Stimulated activated CD4-positive, alpha-beta T cell treated with anti-CD3 and anti-CD28 coated beads, TNF-alpha, amount 100 ng/mL, for 1 hour (primary cell): Measurements from ENCODE around the gene LPCAT1.
"Not testable (repeated sequence)": the region's sequence is repeated elsewhere in the genome, so short reads cannot be mapped to it uniquely, and the experiment has no call there.

Experiments
- DNase-seq, 3 donors: peaks; one replicate each; pipeline ENCODE4 v3.0.0-alpha.2; 2020; ENCODE audit warnings: low read depth in 3 of 3, low spot score in 1 of 3

The LPCAT1 gene

DNA sequence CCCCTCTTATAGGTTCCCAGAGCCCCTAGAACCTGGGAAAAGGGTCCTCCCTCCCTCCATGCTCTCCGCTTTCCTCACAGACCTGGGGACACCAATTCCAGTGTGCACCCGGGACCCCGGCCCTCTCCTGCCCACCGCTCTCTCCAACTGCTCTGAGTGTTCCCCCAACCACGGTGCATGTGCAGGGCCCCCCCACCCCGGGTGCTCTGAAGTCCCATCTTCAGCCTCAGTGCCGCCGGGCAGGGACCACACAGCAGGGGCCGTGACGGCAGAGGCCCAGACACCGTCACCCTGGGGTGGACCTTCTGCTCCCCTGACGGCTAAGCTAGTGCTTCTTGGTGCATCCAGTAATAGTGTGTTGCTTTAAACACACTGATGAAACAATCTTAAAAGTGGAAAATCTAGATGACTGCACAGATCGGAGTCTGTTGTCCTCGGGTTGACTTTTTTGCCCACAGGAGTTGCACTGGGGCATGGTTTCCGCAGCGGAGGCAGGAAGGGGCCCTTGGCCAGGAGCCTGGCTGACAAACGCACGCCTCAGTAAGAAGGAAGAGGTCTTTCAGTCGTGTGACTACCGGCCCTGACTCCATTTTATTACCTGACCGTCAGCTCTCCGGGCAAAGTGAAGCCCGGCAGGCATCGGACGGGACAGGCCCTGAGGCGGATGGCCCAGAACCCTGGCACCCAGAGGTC is 42.3 kb downstream of the LPCAT1 start:
- DNase-seq, result no peak

GRCh38 chr5:1480806-1481205 is 43.0 kb downstream of the LPCAT1 start:
- no peak for DNase-seq

GRCh38 chr5:1480217-1480616 is 43.5 kb downstream of the LPCAT1 start:
- DNase-seq, result no peak

DNA sequence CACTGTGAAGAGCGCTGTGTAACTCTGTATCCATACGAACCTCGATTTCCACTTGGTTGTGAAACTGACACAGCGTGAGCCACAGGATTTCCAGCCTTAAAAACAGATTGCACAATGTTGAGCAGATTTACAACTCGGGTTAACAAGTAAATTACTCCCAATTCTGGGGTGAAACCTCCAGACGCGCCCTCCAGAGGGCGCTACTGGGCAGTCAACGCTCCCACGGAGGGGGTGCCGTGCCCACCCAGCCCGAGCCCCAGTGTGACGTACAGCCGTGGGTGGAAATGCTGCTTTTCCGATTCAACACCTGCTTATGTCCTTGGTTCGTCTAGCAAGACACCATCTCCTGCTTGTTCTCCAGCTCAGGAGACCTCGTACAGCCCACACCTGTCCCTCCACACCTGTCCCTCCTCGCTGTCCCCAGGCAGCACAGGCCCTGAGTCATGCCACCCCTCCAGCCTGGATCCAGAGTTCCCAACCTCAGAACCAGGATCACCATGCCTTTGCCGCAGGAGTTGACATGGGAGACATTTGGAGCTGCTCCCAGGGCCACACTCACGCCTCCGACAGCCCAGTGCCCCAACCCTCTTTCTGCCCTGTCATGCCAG is 44.1 kb downstream of the LPCAT1 start:
- DNase-seq, result peak in 1 of 3 donors; percentile 39

GRCh38 chr5:1479066-1479465 is 44.7 kb downstream of the LPCAT1 start:
- no peak for DNase-seq

- DNase-seq, result no peak
Measured at GRCh38 chr5:1478271-1479035, 45.3 kb downstream of the LPCAT1 start.

DNA sequence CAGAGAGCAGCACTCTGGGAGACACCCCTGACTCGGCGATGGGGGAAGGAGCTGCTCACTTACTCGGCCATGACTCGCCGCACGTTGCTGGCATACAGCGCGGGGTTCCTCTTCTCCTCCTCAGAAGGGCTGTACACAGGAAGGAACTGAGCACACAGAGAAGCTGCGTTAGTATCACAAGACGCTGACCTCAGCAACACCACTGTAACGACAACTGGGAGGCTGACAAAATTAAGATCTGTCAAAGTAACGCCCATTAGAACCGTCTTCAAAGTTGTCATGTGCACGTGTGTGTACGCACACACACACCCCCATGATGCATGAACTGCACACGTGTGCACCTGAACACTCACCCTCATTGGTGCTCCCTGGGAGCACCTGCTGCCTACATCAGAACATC is 46.4 kb downstream of the LPCAT1 start:
- no peak for DNase-seq

DNA sequence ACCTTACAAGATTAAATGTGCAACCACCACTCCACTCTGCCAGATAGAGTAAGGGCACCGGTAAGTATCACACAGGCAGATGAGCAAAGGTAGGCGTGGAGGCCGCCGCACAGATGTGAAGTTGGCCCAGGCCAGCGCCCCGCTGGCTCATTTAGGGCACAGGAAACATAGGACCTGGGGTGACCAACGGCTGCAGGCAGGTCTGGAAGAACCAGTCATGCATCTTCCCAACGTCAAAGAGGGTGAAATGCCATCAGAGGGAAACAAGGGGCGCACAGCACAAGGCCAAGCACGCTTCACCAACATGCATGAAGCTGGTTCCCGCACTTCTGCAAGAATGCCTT is 46.8 kb downstream of the LPCAT1 start:
- DNase-seq, result no peak

- no peak for DNase-seq
Measured at GRCh38 chr5:1476181-1476966, 47.4 kb downstream of the LPCAT1 start.

DNA sequence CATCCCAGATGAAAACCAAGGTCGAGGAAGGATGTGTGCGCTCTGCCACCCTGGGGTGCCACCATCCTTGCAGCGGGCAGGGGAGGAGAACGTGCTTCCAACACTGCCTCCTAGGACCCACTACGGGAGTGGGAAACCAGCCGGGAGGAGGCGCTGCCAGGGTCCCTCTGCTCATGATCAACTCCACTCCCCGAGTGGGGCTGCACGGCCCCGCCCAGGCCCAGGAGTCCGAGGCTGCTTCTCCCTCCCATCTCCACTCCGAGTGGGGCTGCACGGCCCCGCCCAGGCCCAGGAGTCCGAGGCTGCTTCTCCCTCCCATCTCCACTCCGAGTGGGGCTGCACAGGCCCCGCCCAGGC is 48.2 kb downstream of the LPCAT1 start:
- not testable (repeated sequence) for DNase-seq

GRCh38 chr5:1474866-1475543 is 48.8 kb downstream of the LPCAT1 start:
- no peak for DNase-seq

- no peak for DNase-seq
Measured at GRCh38 chr5:1474183-1474839, 49.4 kb downstream of the LPCAT1 start.

GRCh38 chr5:1473746-1474145 is 50.0 kb downstream of the LPCAT1 start:
- no peak for DNase-seq

DNA sequence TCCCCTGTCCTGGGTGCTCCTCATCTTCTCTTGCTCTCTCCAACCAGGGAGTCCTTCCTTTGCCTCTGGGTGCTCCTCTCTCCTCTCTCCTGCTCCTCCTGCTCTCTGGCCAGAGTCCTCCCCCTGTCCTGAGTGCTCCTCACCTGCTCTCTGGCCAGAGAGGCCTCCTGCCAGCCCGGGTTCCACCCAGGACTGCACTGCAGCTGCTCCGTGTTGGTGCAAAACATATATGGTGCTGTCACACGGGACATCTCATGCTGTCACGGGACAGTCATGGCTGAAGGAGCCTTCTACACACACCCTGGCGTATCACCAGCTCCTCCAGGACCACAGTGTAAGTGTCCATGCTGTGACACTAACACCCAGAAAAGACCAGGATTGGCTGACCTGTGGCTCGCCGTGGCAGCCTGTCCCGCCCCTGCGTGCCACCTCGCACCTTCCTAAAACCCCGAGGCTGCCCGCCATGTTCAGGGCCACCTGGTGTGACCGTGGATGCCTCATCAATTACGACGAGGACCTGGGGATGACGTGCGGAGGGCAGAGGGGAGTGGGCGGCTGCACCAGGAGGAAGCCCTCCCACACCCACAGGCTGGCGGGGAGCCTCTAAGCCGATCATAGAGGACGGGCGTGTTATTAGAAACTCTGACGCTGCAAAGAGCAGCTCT is 50.7 kb downstream of the LPCAT1 start:
- DNase-seq, result no peak

DNA sequence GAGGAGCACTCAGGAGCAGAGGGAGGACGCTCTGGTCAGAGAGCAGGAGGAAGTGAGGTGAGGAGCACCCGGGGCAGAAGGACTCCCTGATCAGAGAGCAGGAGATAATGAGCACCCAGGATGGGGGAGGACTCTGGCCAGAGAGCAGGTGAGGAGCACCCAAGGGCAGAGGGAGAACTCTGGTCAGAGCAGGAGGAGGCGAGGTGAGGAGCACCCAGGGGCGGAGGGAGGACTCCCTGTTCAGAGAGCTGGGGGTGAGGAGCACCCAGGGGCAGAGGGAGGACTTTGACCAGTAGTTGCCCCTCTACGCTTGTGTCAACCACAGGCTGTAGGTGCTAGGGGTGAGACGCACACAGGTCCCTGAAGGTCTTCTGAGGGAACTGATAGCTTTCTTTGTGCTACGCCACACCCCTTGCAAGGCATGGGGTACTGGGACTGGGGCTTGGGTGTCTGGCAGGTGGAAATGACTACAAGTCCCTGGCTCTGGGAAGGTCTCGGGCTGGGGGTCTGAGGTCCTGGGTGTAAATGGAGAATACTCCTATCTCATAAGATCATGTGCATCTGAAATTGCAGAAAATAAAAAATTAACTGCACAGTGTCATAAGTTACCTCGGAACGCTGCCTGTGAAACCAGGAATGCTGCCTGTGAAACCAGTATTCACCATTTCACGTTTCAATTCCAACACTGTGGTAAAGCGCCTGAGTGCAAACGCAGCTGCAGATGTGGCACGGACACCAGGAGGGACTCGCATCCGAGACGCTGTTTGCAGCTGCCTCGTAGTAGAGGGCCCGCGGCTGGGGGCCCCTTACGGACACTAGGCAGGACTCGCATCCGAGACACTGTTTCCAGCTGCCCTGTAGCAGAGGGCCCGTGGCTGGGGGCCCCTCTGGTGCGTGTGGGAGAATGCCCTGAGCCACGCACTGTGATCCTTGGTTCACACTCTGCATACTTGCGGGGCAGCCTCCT is 51.5 kb downstream of the LPCAT1 start:
- DNase-seq, result no peak

DNA sequence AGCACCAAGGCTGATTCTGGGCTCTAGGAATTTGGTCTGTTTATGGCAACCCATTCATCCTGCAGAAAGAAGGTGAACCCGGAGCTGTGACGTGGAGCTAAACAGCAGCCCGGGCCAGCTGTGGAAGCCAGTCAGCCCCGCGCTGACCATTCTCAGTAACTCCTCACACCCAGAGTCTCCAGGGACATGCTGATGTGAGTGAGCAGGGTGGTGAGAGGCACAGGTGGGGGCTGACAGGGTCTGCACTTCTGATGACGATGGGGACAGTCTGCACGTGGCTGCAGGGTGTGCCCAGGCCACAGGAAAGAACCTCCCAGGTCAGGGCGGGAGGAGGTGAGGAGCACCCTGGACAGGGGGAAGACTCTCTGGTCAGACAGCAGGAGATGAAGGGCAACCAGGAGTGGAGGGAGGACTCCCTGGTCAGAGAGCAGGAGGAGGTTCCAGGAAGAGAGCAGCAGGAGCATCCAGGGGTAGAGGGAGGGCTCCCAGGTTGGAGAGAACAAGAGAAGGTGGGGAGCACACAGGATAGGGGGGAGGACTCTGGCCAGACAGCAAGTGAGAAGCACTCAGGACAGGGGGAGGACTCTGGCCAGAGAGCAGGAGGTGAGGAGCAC is 52.4 kb downstream of the LPCAT1 start:
- no peak for DNase-seq

GRCh38 chr5:1470762-1471211 is 53.0 kb downstream of the LPCAT1 start:
- DNase-seq, result no peak
